C4-2B (cell line): ENCODE results near the gene TMED5.

Source experiments
- CTCF ChIP-seq: fragments of 450-650 bp; conservative IDR thresholded peaks from 2 replicates; pipeline ENCODE4 v1.5.1; 2017; ENCODE audit warnings: mild to moderate bottlenecking
- ZFX ChIP-seq: fragments of 450-650 bp; IDR thresholded peaks from 2 replicates; pipeline ENCODE4 v1.6.1; 2017

- TF ChIP-seq CTCF (no peak), ZFX (no peak)
Measured at GRCh38 chr1:93207211-93207610, 27.0 kb upstream of the TMED5 start.
